ENCODE results near the gene COPS7A. TPM values are rescaled to one million over a fixed set of nuclear protein-coding genes. Genes with fewer than 3 reads are reported as not detected.
A peak's percentile ranks its signal among the peaks of the same experiment; 100 is the strongest.

Gene COPS7A
- polyA plus RNA-seq, 3 donors, result 70.1 to 77.1 (median 72.3) TPM

DNA sequence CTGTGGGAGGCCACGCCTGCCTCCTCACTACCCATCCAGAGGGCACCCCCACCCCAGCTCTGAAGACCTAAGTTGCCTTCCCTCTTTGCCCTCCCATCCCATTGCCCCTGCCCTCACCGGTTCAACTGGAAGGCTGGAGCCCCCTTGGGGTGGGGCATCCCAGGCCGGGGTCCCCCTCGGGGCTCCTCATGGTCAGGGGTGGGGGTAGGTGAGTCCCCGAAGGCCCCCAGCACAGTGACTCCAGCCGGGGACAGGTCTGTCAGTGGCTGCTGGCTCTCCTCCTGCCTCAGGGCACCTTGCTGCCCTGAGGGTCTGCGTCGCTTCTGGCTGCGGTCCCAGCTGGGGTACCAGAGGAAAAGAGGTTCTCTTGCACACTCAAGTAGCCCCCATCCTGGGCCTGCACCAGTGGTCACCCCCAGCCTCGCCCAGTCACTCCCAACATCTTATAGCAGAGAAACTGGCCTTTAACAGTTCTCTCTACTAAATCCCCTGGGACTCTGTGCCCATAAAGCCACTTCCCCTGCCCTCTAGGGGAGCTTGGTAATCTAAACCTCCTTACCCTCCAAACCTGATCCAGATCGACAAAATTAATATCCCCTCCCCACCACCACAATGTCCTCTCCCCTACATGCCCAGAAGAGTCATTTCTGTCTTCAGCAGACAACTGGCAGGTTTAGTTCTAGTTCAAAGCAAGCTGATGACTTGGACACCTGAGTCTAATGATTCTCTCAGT is 28.4 kb upstream of the COPS7A start:
- intact Hi-C loops (cut with micrococcal nuclease), result loop anchor here (5.0 to 10.0 kb wide), 2 partner anchors 51 to 78 kb away; partner anchors contain the start of gene ACRBP (in 1 of the 2)
- Mint-ChIP-seq H3K27me3 (ENCODE audit: low read depth in 3 of 3) (peaks cover 41 to 54% (median 43%) of the 10 kb centered on the region in 3 donors), H3K4me3 (no peak overlapping the region), H3K27ac (peak overlapping the region in 2 of 7 donors; percentile 6 to 27), H3K4me1 (peaks cover 36% of the 10 kb centered on the region), H3K36me3 (peaks cover 0 to 5% of the 10 kb centered on the region in 2 donors), H3K9me3 (peaks cover 0 to 9% (median 3%) of the 10 kb centered on the region in 7 donors)
- Histone ChIP-seq H3K4me1 (ENCODE audit: control insufficient read depth in 1 of 2, insufficient read depth in 2 of 2, low read length in 2 of 2) (peaks cover 17 to 21% of the 10 kb centered on the region in 2 donors), H3K9me3 (replicated peaks in 1 of 2; ENCODE audit: control insufficient read depth in 1 of 2, insufficient read depth in 1 of 2, low read length in 2 of 2) (peaks cover 0 to 10% of the 10 kb centered on the region in 2 donors), H3K4me3 (replicated peaks in 1 of 3; ENCODE audit: low read depth in 2 of 3, low read length in 3 of 3) (no peak overlapping the region), H4K20me1 (ENCODE audit: insufficient read depth, low read length) (no peaks in the 10 kb centered on the region), H2AFZ (ENCODE audit: insufficient read depth, low read depth, low read length, poor library complexity, severe bottlenecking) (no peak overlapping the region), H3K79me2 (ENCODE audit: insufficient read depth, low read length) (peaks cover 6% of the 10 kb centered on the region), H3K36me3 (replicated peaks in 1 of 2; ENCODE audit: control insufficient read depth in 1 of 2, insufficient read depth in 2 of 2, low read length in 2 of 2) (no peaks in the 10 kb centered on the region), H3K9ac (ENCODE audit: insufficient read depth, low read length, poor library complexity, severe bottlenecking) (no peak overlapping the region), H3K4me2 (replicated peaks; ENCODE audit: extremely low read depth, low read length, poor library complexity, severe bottlenecking) (no peak overlapping the region), H3K27me3 (ENCODE audit: control insufficient read depth in 2 of 2, insufficient read depth in 2 of 2, low read length in 2 of 2) (peaks cover 24 to 30% of the 10 kb centered on the region in 2 donors), H3K27ac (ENCODE audit: low read depth in 1 of 2, low read length in 2 of 2) (no peak overlapping the region)
- TF ChIP-seq, protein P1, sequence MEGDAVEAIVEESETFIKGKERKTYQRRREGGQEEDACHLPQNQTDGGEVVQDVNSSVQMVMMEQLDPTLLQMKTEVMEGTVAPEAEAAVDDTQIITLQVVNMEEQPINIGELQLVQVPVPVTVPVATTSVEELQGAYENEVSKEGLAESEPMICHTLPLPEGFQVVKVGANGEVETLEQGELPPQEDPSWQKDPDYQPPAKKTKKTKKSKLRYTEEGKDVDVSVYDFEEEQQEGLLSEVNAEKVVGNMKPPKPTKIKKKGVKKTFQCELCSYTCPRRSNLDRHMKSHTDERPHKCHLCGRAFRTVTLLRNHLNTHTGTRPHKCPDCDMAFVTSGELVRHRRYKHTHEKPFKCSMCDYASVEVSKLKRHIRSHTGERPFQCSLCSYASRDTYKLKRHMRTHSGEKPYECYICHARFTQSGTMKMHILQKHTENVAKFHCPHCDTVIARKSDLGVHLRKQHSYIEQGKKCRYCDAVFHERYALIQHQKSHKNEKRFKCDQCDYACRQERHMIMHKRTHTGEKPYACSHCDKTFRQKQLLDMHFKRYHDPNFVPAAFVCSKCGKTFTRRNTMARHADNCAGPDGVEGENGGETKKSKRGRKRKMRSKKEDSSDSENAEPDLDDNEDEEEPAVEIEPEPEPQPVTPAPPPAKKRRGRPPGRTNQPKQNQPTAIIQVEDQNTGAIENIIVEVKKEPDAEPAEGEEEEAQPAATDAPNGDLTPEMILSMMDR (IDR thresholded peaks at IDR 0.05), result no peak
- no peak for DNase-seq
- 80% methylated on average over 5 of the region's 11 CpGs for WGBS (ENCODE audit: insufficient coverage)

DNA sequence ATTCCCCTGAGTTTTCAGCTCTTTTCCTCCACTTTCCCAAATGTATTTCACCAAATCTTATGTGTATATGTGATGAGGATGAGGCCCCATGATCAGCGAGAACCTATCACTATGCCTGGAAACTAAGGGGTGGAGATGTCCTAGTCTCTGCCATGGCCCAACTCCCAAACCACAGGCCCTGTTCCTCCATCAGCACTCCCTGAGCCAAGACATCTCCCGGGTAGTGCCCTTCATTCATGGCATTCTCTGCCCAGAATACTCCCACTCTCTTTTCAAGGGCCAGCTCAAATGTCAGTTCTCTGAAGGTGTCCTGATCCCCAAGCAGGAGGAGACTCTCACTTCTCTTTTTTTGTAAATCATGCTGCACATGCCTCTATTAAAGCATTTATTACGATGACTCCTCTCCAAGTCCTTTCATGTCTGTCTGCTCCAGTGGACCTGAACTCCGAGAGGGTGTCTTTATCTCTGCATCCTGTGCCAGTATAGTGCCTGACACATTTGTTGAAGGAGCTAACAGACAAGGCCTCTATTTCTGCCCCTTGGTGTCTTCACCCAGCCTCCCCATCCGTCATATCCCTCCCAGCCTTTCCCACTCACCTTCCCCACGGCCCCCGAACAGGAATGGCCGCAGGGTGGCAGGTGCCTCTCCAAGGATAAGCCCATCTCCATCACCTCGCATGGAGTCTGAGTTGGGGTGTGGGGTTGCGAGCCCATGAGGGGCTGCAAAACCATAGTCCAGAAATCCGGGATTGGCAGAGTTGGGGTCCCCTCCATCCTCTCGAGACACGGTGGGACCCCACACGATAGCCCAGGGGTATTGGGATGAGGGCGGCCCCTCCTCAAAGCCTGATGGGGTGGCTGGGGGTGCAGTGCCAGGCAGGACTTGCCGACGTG is 26.9 kb upstream of the COPS7A start:
- H3K9me3 ChIP-seq (replicated peaks in 1 of 2; ENCODE audit: control insufficient read depth in 1 of 2, insufficient read depth in 1 of 2, low read length in 2 of 2), result peaks cover 8 to 21% of the 10 kb centered on the region in 2 donors
- no peaks in the 10 kb centered on the region for H3K79me2 ChIP-seq (ENCODE audit: insufficient read depth, low read length)
- Mint-ChIP-seq H3K36me3 (peaks cover 3 to 16% of the 10 kb centered on the region in 2 donors), H3K4me1 (peaks cover 28% of the 10 kb centered on the region), H3K4me3 (peak overlapping the region in 1 of 2 donors; percentile 33), H3K27me3 (ENCODE audit: low read depth in 3 of 3) (peaks cover 52 to 67% (median 54%) of the 10 kb centered on the region in 3 donors), H3K27ac (no peak overlapping the region), H3K9me3 (peaks cover 4 to 19% (median 12%) of the 10 kb centered on the region in 7 donors)
- intact Hi-C loops (cut with micrococcal nuclease), result loop anchor here (5.0 to 10.0 kb wide), 2 partner anchors 52 to 80 kb away; partner anchors contain the start of gene ACRBP (in 1 of the 2)
- H3K4me2 ChIP-seq (replicated peaks; ENCODE audit: extremely low read depth, low read length, poor library complexity, severe bottlenecking), result no peak overlapping the region
- H3K27ac ChIP-seq (ENCODE audit: low read depth in 1 of 2, low read length in 2 of 2), result no peak overlapping the region
- 81% methylated on average over 11 of the region's 17 CpGs for WGBS (ENCODE audit: insufficient coverage)
- no peaks in the 10 kb centered on the region for H3K36me3 ChIP-seq (replicated peaks in 1 of 2; ENCODE audit: control insufficient read depth in 1 of 2, insufficient read depth in 2 of 2, low read length in 2 of 2)
- H3K27me3 ChIP-seq (ENCODE audit: control insufficient read depth in 2 of 2, insufficient read depth in 2 of 2, low read length in 2 of 2), result peaks cover 37 to 43% of the 10 kb centered on the region in 2 donors
- DNase-seq, result no peak
- no peak overlapping the region for H2AFZ ChIP-seq (ENCODE audit: insufficient read depth, low read depth, low read length, poor library complexity, severe bottlenecking)
- no peak overlapping the region for H3K9ac ChIP-seq (ENCODE audit: insufficient read depth, low read length, poor library complexity, severe bottlenecking)
- H3K4me3 ChIP-seq (replicated peaks in 1 of 3; ENCODE audit: low read depth in 2 of 3, low read length in 3 of 3), result no peak overlapping the region
- peaks cover 7 to 12% of the 10 kb centered on the region in 2 donors for H3K4me1 ChIP-seq (ENCODE audit: control insufficient read depth in 1 of 2, insufficient read depth in 2 of 2, low read length in 2 of 2)
- TF ChIP-seq, protein P1 (IDR thresholded peaks at IDR 0.05), result no peak
- H4K20me1 ChIP-seq (ENCODE audit: insufficient read depth, low read length), result no peaks in the 10 kb centered on the region

Measured in CD14-positive monocyte (primary cell).